HepG2 (cell line): ENCODE measurements around the gene NT5DC1. TPM values are rescaled to one million over a fixed set of nuclear protein-coding genes. Genes with fewer than 3 reads are reported as not detected.

Source experiments
- ATRX ChIP-seq: sonication (generic); formaldehyde crosslinking; IDR thresholded peaks from 2 replicates; pipeline ENCODE4 v1.4.0; 2020; ENCODE audit warnings: missing genetic modification reagents, borderline replicate concordance
- FOXO1 ChIP-seq: sonication (generic); formaldehyde crosslinking; IDR thresholded peaks from 2 replicates; pipeline ENCODE4 v1.4.0; 2020; ENCODE audit warnings: missing genetic modification reagents
- HDAC2 ChIP-seq: sonication (generic); formaldehyde crosslinking; IDR thresholded peaks from 2 replicates; pipeline ENCODE4 v1.4.0; 2020; ENCODE audit warnings: missing genetic modification reagents
- HOXA7 ChIP-seq: sonication (generic); formaldehyde crosslinking; IDR thresholded peaks from 2 replicates; pipeline ENCODE4 v1.8.1; 2022; ENCODE audit warnings: mild to moderate bottlenecking, missing genetic modification reagents, moderate library complexity
- RFX3 ChIP-seq: IDR thresholded peaks from 2 replicates; pipeline ENCODE4 v1.6.1; 2016; ENCODE audit warnings: missing biosample characterization, missing genetic modification reagents
- TP53 ChIP-seq: sonication (generic); formaldehyde crosslinking; conservative IDR thresholded peaks from 2 replicates; pipeline ENCODE4 v1.4.0; 2020; ENCODE audit warnings: missing genetic modification reagents
- XRCC5 ChIP-seq: fragments of 200-400 bp; formaldehyde crosslinking; optimal IDR thresholded peaks from 2 replicates; pipeline ENCODE3; 2017; ENCODE audit warnings: mild to moderate bottlenecking, low read length
- ZFP1 ChIP-seq: IDR thresholded peaks from 2 replicates; pipeline ENCODE4 v1.6.1; 2016
- ZMYM3 ChIP-seq: sonication (generic); formaldehyde crosslinking; IDR thresholded peaks from 2 replicates; pipeline ENCODE4 v1.5.1; 2020; ENCODE audit warnings: mild to moderate bottlenecking, missing genetic modification reagents
- ZNF337 ChIP-seq: sonication (generic); formaldehyde crosslinking; IDR thresholded peaks from 2 replicates; pipeline ENCODE4 v1.5.1; 2020; ENCODE audit warnings: missing genetic modification reagents, low read depth, mild to moderate bottlenecking, borderline replicate concordance
- ZNF577 ChIP-seq: sonication (generic); formaldehyde crosslinking; IDR thresholded peaks from 2 replicates; pipeline ENCODE4 v1.4.0; 2020; ENCODE audit warnings: mild to moderate bottlenecking, low read depth, missing genetic modification reagents, borderline replicate concordance
- ZNF703 ChIP-seq: sonication (generic); formaldehyde crosslinking; IDR thresholded peaks from 2 replicates; pipeline ENCODE4 v1.5.1; 2020; ENCODE audit warnings: missing genetic modification reagents, mild to moderate bottlenecking, moderate library complexity, borderline replicate concordance
- ZNF747 ChIP-seq: sonication (generic); formaldehyde crosslinking; IDR thresholded peaks from 2 replicates; pipeline ENCODE4 v1.8.1; 2023; ENCODE audit warnings: missing genetic modification reagents, mild to moderate bottlenecking, borderline replicate concordance
- polyA plus RNA-seq, 8 experiments: library from polyadenylated mRNA; depleted of rRNA in 3 of 8; stranded (reverse) in 7 of 8; unstranded in 1 of 8; fragments of >200 nt; fragmentation: Illumina TruSeq in 4 of 8; extraction: Trizol in 4 of 8; gene quantifications; 2 replicates each; pipeline versions ENCODE4 v1.2.1 to v1.2.3, GENCODE V29; 2011 to 2016; ENCODE audit warnings: low read depth in 4 of 8, missing spikeins in 1 of 8, mixed read lengths in 1 of 8; ENCODE audit not compliant: insufficient read depth in 1 of 8
- total RNA-seq, 5 experiments: library from RNA; depleted of rRNA; stranded (reverse); fragments of >200 nt; fragmentation: Illumina TruSeq; extraction: Trizol; gene quantifications; 2 replicates each; pipeline ENCODE4 v1.2.3, GENCODE V29; 2016; ENCODE audit warnings: low read depth in 1 of 5
- TF ChIP-seq, protein P1 (sequence below): sonication (generic); formaldehyde crosslinking; IDR thresholded peaks from 2 replicates; pipeline ENCODE4 v1.4.0; 2020; ENCODE audit warnings: missing genetic modification reagents
- TF ChIP-seq, protein P2 (sequence below): sonication (generic); formaldehyde crosslinking; IDR thresholded peaks from 2 replicates; pipeline ENCODE4 v1.8.0; 2022; ENCODE audit warnings: missing genetic modification reagents, mild to moderate bottlenecking, borderline replicate concordance
- TF ChIP-seq, protein P3 (sequence below): sonication (generic); formaldehyde crosslinking; IDR thresholded peaks from 2 replicates; pipeline ENCODE4 v1.8.0; 2022; ENCODE audit warnings: low read depth, missing genetic modification reagents
- TF ChIP-seq, protein P4 (sequence below): IDR thresholded peaks from 2 replicates; pipeline ENCODE4 v1.6.1; 2016; ENCODE audit warnings: low read depth, borderline replicate concordance
- TF ChIP-seq, protein P5 (sequence below): sonication (generic); formaldehyde crosslinking; IDR thresholded peaks from 2 replicates; pipeline ENCODE4 v1.5.1; 2020; ENCODE audit warnings: missing genetic modification reagents, mild to moderate bottlenecking, borderline replicate concordance

The NT5DC1 gene
- total and polyA plus RNA-seq, 2 of the 13 experiments (the other 11 are each of a cell fraction or from before 2014, with no cell fraction given): 27.0 to 56.1 TPM

DNA sequence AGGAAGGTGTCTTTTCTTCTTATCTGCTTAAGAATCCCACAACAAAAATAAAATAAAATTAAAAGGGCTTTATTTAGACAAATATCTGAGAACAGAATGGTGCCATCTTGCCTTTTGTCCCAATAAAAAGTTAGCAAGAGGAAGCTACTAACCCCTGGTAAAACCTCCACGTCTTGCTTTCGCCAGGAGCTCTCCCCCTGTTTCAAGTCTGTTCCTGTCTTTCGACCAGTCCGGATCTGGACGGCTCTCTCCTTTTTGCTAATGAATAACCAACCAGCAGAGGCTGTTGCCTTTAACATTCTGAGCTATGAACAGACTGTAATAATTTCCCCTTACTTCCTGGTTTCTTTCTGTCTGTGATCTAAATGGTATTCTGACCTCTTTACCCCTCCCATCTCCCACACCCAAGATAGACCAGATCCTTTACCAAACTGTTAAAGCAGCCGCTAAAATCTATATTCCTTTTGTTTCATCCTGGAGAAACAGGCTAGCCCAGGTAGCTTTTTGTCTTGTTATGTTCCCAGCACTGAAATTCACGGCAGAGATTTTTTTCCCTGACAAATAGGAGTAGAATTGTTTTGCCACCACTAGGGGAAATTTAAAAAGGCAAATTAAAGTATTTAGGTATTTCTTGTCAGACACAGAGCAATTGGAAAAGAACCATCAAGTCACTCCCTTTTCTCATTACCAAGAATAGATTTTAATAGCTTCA, 39.9 kb upstream of the NT5DC1 start, which contains the start of gene FRK (continued):
- TF ChIP-seq ZNF577 (CRISPR knock-in tag): no peak
- TF ChIP-seq, protein P1, sequence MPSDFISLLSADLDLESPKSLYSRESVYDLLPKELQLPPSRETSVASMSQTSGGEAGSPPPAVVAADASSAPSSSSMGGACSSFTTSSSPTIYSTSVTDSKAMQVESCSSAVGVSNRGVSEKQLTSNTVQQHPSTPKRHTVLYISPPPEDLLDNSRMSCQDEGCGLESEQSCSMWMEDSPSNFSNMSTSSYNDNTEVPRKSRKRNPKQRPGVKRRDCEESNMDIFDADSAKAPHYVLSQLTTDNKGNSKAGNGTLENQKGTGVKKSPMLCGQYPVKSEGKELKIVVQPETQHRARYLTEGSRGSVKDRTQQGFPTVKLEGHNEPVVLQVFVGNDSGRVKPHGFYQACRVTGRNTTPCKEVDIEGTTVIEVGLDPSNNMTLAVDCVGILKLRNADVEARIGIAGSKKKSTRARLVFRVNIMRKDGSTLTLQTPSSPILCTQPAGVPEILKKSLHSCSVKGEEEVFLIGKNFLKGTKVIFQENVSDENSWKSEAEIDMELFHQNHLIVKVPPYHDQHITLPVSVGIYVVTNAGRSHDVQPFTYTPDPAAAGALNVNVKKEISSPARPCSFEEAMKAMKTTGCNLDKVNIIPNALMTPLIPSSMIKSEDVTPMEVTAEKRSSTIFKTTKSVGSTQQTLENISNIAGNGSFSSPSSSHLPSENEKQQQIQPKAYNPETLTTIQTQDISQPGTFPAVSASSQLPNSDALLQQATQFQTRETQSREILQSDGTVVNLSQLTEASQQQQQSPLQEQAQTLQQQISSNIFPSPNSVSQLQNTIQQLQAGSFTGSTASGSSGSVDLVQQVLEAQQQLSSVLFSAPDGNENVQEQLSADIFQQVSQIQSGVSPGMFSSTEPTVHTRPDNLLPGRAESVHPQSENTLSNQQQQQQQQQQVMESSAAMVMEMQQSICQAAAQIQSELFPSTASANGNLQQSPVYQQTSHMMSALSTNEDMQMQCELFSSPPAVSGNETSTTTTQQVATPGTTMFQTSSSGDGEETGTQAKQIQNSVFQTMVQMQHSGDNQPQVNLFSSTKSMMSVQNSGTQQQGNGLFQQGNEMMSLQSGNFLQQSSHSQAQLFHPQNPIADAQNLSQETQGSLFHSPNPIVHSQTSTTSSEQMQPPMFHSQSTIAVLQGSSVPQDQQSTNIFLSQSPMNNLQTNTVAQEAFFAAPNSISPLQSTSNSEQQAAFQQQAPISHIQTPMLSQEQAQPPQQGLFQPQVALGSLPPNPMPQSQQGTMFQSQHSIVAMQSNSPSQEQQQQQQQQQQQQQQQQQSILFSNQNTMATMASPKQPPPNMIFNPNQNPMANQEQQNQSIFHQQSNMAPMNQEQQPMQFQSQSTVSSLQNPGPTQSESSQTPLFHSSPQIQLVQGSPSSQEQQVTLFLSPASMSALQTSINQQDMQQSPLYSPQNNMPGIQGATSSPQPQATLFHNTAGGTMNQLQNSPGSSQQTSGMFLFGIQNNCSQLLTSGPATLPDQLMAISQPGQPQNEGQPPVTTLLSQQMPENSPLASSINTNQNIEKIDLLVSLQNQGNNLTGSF (CRISPR knock-in tag): no peak
- TF ChIP-seq ZFP1 (CRISPR knock-in tag): peak; percentile 36; the same call in 1 of the 2 replicates
- TF ChIP-seq, protein P2, sequence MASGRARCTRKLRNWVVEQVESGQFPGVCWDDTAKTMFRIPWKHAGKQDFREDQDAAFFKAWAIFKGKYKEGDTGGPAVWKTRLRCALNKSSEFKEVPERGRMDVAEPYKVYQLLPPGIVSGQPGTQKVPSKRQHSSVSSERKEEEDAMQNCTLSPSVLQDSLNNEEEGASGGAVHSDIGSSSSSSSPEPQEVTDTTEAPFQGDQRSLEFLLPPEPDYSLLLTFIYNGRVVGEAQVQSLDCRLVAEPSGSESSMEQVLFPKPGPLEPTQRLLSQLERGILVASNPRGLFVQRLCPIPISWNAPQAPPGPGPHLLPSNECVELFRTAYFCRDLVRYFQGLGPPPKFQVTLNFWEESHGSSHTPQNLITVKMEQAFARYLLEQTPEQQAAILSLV (CRISPR knock-in tag): no peak
- TF ChIP-seq, protein P3, sequence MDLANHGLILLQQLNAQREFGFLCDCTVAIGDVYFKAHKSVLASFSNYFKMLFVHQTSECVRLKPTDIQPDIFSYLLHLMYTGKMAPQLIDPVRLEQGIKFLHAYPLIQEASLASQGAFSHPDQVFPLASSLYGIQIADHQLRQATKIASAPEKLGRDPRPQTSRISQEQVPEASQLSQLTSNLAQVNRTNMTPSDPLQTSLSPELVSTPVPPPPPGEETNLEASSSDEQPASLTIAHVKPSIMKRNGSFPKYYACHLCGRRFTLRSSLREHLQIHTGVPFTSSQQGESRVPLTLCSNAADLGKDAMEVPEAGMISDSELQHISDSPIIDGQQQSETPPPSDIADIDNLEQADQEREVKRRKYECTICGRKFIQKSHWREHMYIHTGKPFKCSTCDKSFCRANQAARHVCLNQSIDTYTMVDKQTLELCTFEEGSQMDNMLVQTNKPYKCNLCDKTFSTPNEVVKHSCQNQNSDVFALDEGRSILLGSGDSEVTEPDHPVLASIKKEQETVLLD (CRISPR knock-in tag): no peak
- no peak for TF ChIP-seq XRCC5
- no peak for TF ChIP-seq HOXA7 (CRISPR knock-in tag)
- peak; percentile 26 for TF ChIP-seq HDAC2 (CRISPR knock-in tag)
- TF ChIP-seq, protein P4, sequence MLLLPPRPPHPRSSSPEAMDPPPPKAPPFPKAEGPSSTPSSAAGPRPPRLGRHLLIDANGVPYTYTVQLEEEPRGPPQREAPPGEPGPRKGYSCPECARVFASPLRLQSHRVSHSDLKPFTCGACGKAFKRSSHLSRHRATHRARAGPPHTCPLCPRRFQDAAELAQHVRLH (CRISPR knock-in tag): no peak
- no peak for TF ChIP-seq ZNF747 (CRISPR knock-in tag)
- TF ChIP-seq FOXO1 (CRISPR knock-in tag): peak; percentile 29; the same call in 1 of the 2 replicates
- no peak for TF ChIP-seq TP53 (CRISPR knock-in tag)
- no peak for TF ChIP-seq ATRX
- TF ChIP-seq, protein P5, sequence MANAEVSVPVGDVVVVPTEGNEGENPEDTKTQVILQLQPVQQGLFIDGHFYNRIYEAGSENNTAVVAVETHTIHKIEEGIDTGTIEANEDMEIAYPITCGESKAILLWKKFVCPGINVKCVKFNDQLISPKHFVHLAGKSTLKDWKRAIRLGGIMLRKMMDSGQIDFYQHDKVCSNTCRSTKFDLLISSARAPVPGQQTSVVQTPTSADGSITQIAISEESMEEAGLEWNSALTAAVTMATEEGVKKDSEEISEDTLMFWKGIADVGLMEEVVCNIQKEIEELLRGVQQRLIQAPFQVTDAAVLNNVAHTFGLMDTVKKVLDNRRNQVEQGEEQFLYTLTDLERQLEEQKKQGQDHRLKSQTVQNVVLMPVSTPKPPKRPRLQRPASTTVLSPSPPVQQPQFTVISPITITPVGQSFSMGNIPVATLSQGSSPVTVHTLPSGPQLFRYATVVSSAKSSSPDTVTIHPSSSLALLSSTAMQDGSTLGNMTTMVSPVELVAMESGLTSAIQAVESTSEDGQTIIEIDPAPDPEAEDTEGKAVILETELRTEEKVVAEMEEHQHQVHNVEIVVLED (CRISPR knock-in tag): 0 out of 2 replicates have a peak, but pooled peaks have one; percentile 14
- no peak for TF ChIP-seq ZMYM3
- TF ChIP-seq ZNF703 (CRISPR knock-in tag): no peak; the same call in 1 of the 2 replicates
- TF ChIP-seq ZNF337 (CRISPR knock-in tag): no peak
- peak; percentile 11; the same call in 1 of the 2 replicates for TF ChIP-seq RFX3 (CRISPR knock-in tag)
